Measurements from ENCODE around the gene HUS1.
"Not testable (repeated sequence)": the region's sequence is repeated elsewhere in the genome, so short reads cannot be mapped to it uniquely, and the experiment has no call there.

The HUS1 gene

DNA sequence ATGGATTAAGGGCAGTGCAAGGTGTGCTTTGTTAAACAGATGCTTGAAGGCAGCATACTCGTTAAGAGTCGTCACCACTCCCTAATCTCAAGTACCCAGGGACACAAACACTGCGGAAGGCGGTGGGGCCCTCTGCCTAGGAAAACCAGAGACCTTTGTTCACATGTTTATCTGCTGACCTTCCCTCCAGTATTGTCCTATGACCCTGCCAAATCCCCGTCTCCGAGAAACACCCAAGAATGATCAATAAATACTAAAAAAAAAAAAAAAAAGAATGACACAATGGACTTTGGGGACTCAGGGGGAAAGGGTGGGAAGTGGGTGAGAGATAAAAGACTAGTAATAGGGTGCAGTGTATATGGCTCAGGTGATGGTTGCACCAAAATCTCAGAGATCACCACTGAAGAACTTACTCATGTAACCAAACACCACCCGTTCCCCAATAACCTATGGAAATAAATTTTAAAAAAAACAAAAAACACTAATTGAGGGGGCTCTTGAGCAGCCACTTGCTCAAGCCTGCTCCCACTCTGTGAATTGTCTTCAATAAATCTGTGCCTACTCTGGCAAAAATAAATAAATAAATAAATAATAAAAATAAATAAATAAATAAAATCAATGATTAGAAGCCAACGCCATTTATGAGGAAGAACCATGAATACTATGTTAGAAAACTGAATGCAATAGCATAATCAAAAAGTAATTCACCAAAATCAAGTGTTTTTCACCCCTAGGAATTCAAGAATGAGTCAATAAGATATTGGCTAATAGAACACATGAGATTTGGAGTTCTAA is 56.1 kb downstream of the HUS1 start:
- DNase-seq (ENCODE audit: low spot score) = not testable (repeated sequence)

- not testable (repeated sequence) for DNase-seq (ENCODE audit: low spot score)
Observed at GRCh38 chr7:47916514-47916913, 62.9 kb downstream of the HUS1 start.

GRCh38 chr7:47915616-47915976 is 63.8 kb downstream of the HUS1 start:
- no peak for DNase-seq (ENCODE audit: low spot score)

DNA sequence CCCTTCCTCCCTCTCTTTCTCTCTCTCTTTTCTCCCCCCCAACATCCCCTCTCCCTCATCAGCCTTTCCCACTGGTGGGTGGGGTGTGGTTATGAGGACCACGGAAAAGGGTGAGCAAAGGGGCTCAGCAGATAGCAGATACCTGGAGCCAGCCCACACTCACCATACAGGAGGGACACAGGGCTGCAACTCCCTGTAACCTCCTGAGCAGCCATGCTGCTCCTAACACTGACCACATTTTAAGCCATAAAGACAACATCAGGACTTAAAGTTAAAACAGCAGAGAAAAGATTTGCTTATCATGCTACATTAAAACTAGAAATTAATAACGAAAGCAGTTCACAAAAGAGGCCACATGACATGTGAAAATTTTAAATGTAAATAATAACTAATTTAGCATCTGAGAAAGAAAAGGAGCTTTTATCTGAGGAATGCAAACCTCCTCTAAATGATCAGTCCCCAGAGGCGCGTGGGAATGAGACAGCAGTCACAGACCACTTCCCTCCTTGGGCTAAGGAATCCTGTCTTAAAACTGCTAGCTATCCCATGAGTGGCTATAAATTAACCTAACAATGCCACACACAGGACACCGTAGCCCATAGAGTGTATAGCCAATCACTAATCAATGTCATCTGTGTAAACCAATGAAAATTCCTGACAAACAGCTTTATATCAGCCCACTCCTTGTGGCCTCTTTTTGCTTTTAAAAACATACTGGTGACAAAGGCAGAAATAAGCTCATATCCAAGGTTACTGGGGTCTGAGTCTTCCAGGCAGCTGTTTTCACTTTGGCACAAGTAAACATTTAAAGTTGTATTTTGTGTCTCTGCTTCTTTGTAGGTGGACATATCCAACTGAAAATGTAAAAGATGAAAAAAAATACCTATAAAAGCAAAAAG is 64.4 kb downstream of the HUS1 start:
- DNase-seq (ENCODE audit: low spot score) = no peak

Data from HuH-7 (cell line).